GM15510 (cell line): ENCODE results near the gene GABBR2.

Experiments
- POLR2A ChIP-seq: IDR thresholded peaks from 3 replicates; pipeline ENCODE4 v1.6.1; 2011; ENCODE audit warnings: borderline replicate concordance; ENCODE audit not compliant: insufficient read length; ENCODE audit errors: extremely low read depth

The GABBR2 gene

GRCh38 chr9:98576354-98576753 lies 132.4 kb downstream of the GABBR2 start:
- no peak for TF ChIP-seq POLR2A

GRCh38 chr9:98575379-98576346 lies 133.1 kb downstream of the GABBR2 start:
- no peak for TF ChIP-seq POLR2A

- TF ChIP-seq POLR2A: no peak
Observed at GRCh38 chr9:98573749-98574278, 134.9 kb downstream of the GABBR2 start.

GRCh38 chr9:98572796-98573195 lies 135.9 kb downstream of the GABBR2 start:
- TF ChIP-seq POLR2A: no peak

GRCh38 chr9:98572054-98572627 lies 136.6 kb downstream of the GABBR2 start:
- TF ChIP-seq POLR2A: no peak

- no peak for TF ChIP-seq POLR2A
Observed at GRCh38 chr9:98571643-98572042, 137.1 kb downstream of the GABBR2 start.

- no peak for TF ChIP-seq POLR2A
Observed at GRCh38 chr9:98570663-98571440, 137.9 kb downstream of the GABBR2 start.

GRCh38 chr9:98570055-98570454 lies 138.7 kb downstream of the GABBR2 start:
- TF ChIP-seq POLR2A: no peak

- TF ChIP-seq POLR2A: no peak
Observed at GRCh38 chr9:98569491-98569890, 139.2 kb downstream of the GABBR2 start.

- no peak for TF ChIP-seq POLR2A
Observed at GRCh38 chr9:98568909-98569469, 139.7 kb downstream of the GABBR2 start.

- no peak for TF ChIP-seq POLR2A
Observed at GRCh38 chr9:98568234-98568908, 140.4 kb downstream of the GABBR2 start.

GRCh38 chr9:98567540-98568233 lies 141.0 kb downstream of the GABBR2 start:
- TF ChIP-seq POLR2A: no peak
